Right hindlimb (tissue), 1 donor: ENCODE results near the gene PSMC6.
"Not testable (repeated sequence)": the region's sequence is repeated elsewhere in the genome, so short reads cannot be mapped to it uniquely, and the experiment has no call there.

ENCODE experiments used
- DNase-seq: peaks from one replicate; pipeline ENCODE4 v3.0.0-alpha.2; 2018

Gene PSMC6

DNA sequence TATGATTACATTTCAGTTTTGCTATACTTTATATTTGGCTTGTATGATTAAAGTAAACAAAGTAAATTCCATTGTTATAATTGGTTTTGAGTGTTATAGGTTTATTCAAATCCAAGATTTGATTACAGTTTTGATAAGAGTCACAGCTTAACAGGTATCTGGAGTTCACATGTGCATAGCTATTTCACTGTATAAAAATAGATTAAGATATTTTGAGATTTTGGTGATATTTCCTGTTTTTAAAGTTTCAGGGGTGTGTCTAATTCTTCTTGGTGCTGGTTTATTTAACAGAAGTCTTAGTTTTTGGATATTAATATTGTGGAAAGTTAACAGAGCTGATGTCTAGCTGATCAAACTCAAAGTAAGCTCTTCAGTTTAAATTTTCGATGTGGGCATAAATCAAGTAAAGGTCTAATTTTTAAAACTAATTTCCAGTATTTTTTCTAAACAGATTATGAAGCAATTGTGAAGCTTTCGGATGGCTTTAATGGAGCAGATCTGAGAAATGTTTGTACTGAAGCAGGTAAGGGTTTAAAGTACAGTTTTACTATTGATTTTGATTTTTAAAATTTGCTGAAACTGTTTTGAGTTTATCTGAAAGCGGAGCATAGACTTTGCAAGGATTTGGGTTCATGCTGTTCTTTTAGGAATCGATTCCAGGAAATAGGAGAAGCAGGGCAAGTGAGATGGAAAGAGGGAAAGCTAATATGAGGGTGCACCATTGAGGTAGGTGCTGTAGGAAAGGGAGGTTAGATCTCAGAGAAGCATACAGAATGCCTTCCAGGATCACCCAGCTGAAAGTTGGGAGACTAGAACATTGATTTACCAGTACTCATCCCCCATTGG, 16.7 kb downstream of the PSMC6 start:
- DNase-seq, result no peak

DNA sequence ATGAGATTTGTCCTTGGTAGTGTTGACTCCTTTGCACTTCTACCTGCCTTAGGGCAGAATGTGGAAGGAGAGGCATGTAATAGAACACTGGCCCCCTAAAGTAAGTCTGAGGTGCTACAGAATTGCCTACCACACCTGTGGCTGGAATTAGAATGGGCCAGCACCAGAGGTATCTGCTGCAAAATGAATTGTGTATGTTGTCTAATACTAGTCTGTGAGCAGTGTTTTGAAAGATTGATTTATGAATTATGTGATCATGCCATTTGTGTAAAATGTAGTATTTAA, 17.3 kb downstream of the PSMC6 start:
- DNase-seq, result no peak

DNA sequence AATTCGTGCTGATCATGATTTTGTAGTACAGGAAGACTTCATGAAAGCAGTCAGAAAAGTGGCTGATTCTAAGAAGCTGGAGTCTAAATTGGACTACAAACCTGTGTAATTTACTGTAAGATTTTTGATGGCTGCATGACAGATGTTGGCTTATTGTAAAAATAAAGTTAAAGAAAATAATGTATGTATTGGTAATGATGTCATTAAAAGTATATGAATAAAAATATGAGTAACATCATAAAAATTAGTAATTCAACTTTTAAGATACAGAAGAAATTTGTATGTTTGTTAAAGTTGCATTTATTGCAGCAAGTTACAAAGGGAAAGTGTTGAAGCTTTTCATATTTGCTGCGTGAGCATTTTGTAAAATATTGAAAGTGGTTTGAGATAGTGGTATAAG, 20.5 kb downstream of the PSMC6 start:
- not testable (repeated sequence) for DNase-seq

DNA sequence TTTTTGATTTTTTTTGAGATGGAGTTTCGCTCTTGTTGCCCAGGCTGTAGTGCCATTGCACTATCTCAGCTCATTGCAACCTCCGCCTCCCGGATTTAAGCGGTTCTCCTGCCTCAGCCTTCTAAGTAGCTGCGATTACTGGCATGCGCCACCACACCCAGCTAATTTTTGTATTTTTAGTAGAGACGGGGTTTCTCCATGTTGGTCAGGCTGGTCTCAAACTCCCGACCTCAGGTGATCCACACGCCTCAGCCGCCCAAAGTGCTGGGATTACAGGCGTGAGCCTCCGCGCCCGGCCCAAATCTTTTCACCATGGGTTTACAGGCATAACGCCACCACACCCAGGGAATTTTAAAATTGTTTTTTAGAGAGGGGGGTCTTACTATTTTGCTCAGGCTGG, 22.0 kb downstream of the PSMC6 start:
- not testable (repeated sequence) for DNase-seq

DNA sequence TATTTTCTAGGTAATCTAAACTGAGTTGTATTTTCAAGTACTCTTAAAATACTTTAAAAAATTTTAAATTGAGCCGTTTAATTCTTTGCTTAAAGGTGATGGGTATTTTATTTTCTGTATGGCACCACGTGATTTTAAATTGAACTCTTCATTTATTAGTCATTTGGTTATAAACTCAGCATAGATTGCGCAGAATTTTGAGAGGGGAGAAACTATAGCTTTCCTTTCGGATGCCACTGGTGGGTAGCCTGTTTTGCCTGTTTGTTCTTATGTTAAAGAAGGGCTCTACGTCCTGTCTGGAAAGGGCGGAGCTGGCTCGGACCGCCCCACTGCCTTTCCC, 22.6 kb downstream of the PSMC6 start:
- no peak for DNase-seq

DNA sequence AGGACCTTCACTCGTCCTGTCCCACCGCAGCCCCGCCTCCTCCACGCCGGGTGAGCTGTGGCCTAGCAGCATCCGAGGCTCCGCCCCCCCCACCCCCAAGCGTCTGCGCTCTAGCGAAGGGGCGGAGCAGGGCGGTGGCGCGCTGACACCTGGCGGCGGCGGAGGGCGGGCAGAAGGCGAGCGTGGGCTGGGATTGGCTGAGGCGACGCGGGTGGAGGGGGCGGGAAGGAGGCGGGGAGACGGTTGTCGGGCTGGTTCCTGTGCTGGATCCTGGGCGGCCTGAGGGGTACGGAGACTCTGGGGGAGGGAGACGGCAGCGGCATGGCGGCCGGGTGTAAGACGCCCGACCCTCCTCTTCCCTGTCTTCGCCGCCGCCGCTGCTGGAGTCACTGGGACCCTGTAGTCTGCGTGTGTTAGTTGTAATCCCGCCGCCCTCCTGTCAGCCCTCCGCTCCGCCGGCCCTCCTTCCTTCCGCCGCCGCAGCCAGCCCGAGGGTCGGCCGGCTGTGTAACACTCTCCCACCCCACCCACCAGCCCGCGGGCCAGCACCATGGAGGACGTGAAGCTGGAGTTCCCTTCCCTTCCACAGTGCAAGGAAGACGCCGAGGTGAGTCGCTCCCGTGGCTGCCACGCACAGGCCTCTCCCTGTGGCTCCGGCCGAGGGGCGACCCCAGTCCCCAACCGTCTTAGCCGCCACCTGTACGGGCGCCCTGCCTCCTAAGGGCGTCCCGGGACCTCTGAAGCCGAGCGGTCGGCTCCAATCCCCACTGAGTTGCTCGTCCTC, 23.1 kb downstream of the PSMC6 start, which contains the start of gene STYX:
TSS of gene STYX (plus strand) at position 242 of the 784 bp plus-strand sequence. CDS start at position 551, 309 bp downstream.
- peak; percentile 99 for DNase-seq

DNA sequence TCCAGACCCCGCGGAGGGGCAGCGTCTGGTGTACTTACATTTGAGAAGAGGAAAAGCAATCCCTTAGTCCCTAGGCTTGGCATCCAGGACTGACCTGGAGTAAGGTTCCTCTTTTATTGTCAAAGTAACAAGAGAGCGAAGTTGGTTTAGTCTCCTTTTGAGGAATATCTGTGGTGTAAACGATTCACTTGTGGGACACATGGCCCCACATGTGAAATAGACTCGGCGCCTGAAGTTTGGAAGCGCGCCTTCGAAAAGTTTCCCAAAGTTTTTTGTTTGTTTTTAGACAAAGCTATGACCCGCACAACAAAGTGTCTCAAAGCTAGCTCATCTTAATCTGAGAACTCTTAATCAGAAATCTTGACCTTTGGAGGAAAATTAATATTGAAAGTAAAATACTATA, 23.7 kb downstream of the PSMC6 start:
- DNase-seq, result no peak

DNA sequence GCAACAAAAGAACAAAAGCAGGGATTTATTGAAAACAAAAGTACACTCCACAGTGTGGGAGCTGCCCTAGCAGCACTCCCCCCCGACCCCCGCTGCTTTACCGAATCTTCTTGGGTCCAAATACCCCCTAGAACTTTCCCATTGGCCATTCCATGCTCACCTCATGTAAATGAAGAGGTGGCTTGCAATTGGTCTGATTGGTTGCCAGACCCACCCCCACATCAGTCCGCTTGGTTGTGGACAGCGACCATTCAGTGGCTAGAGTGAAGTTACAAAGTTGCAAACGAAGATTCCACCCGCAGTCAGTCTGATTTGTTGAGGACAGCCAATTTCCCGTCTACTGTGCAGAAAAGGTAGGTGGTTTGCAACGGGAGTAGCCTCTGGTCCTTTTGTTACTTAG, 26.8 kb downstream of the PSMC6 start:
- no peak for DNase-seq

DNA sequence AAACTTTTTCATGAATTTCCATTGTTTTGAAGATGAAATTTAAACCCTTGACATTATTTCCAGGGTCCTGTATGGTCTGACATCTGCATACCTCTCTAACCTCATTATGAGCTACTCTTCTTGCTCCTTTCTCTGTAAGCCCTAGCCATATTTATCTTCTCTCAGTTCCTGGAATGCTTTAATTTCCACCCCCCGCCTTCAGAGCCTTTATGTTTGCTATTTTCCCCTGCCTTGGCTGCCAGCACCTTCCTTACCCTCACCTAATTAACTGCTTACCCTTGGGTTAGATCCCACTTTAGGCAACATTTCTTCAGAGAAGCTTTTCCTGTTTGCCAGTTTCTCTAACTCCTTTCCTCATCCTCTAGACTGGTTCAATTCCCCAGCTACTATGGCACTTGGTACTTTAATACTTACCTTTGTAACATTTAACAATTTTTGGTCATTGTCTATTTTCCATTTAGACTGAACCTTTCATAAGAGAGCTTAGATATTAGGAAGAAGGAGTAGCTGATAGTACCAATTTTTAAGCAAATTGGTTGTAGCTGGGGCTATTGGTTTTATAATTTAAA, 29.0 kb downstream of the PSMC6 start:
- DNase-seq, result no peak

DNA sequence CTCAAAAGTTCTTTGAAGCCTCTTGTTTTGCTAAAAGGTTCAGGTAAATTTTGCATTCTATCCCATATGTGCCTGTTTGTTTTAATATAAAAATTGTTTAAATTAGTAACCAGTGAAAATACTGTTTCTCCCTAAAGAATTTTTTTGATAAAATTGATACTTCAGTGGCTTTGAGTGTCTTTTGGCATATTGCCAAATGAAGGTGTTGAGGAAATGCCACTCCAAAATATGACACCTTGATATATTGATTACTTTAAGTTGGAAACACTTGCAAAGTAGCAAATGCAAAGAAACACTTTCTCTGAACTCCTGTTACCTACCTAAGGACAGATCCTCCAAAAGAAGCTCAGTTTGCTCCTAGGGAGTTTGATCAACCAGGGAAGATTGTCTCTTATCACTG, 31.4 kb downstream of the PSMC6 start:
- no peak for DNase-seq

DNA sequence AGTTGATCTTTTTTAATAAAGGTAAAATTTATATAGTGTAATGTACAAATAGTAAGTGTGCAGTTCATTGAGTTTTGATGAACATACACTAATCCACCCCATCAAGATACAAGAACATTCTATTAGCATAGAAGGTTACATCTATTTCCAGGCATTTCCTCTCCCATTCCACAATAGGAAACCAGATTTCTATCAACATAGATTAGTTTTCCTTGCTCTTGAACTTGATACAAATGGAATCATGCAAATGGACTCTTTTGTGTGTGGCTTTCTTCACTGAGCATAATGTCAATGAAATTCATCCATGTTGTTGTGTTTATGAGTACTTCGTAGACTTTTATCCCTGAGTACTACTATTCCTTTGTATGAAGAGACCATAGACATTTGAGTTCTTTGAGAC, 33.8 kb downstream of the PSMC6 start:
- DNase-seq, result no peak

DNA sequence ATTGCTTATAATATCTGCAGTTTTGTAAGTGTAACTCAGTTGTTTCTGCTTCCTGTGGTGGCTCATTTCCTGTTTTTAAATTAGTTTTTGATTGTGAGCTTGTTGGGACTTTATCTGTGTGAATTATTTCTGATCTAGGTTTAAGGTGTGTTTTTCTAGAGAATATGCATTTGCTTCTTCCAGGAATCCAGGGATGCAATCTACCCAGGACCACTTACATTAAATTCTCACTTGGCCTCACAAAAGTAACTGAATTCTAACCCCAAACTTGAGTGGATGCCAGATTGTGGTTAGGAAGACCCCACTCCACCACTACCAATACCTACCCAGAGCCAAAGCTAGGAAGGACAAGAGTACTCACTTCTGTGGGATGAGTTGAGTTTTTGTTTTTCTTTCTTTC, 34.9 kb downstream of the PSMC6 start:
- no peak for DNase-seq

DNA sequence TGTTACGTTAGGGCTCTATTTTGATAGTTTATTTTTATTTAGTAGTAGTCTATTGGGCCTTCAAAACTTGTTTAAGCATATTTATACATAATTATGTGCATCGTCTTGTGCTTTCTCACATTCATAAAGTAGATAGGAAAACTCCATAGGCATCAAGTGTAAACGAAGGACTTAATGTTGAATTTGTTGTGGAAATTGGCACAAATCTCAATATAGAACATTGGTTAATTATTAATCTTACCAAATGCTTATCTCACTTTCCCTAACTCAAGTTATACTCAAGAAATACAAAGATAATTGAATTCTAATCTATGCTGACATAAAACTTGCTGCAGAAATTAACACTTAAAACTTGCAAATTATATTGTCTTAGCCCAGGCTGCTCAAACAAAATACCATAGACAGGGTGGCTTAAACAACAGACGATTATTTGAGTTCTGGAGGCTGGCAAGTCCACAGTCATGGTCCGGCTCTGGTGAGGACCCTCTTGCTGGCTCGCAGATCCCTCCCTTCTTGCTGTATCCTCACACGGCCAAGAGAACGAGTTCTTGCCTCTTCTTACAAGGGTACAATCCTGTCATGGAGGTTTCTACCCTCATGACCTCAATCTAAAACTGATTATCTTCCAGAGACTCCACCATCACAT, 41.8 kb downstream of the PSMC6 start:
- no peak for DNase-seq

DNA sequence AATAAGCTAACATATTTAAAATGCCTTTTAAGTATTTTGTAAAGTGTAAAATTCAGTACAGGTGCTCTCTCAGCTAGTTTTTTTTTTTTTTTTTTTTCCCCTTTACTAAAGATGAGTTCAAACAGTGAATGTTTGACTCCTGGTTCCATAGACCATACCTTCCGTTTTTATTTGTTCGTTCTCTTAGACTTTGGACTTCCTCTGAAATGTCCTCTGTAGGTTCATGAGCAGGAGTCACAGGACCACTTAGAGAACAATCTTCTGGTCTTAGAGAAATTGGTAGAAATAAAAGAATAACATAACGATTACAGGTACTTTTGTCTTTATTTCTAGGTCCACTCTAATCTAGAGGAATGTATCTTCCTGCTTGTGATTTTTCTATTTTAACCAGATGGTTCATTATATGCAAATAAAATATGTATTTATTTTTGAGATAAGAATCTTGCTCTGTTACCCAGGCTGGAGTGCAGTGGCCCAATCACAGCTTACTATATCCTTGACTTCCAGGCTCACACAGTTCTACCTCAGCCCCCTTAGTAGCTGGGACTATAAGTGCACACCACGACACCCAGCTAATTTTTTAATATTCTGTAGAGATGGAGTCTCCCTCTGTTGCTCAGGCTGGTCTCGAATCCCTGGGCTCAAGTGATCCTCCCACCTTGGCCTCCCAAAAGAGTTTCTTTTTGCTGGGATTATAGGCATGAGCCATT, 48.8 kb downstream of the PSMC6 start:
- no peak for DNase-seq

DNA sequence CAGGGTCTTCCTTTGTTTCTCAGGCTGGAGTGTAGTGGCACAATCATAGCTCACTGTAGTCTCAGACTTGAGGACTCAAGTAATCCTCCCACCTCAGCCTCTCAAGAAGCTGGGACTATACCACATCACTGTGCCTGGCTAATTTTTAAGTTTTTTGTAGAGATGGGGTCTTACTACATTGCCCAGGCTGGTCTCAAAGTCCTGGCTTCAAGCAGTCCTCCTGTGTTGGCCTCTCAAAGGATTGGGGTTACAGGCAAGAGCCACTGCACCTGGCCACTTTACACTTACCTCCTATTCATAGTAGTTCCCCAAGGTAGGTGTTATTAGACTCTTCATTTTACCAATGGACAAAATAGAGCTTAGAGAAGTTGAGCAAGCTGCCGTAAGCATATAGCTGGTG, 52.1 kb downstream of the PSMC6 start:
- DNase-seq, result no peak

DNA sequence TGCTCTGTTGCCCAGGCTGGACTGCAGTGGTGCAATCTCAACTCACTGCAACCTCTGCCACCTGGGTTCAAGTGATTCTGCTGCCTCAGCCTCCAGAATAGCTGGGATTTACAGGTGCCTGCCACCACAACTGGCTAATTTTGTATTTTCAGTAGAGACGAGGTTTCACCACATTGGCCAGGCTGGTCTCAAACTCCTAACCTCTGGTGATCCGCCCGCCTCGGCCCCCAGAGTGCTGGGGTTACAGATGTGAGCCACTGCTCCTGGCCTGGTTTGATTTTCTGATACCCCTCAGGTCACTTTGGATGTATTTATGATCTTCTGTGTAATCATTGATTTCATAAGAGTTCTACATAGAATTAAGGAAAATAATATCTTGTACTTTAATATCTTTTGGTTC, 55.9 kb downstream of the PSMC6 start:
- not testable (repeated sequence) for DNase-seq

DNA sequence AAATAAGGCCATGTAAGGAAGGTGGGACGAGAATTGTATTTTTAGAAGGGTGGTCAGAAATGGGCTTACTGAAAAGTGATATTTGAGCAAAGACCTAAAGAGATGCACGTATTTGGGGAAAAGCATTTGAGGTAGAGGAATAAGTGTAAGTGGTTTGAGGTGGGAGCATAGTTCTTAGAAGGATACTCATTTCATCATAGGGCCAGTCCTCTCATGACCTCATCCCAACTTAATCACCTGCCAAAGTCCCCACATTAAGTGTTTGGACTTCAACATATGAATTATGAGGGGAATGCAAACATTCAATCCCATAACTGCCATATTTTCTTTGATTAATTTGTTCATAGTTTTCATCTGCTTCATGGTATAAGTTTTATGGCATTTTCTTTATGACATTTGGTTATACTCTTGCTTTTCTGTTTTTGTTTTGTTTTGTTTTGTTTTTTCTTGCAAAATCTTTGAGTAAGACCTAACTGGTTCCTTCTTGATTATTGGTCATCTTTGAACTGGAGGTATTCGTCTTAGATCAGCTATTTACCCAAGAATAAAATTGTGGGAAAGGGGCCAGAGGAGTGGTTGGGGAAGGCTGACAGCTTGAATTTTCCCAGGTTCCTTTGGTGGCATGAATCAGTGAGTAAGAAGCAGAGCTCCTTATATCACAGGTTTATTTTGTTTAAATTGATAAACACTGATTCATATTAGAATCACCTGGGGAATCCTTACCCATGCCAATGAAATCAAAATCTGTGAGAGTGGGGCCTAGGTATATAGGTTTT, 60.2 kb downstream of the PSMC6 start:
- DNase-seq, result no peak

DNA sequence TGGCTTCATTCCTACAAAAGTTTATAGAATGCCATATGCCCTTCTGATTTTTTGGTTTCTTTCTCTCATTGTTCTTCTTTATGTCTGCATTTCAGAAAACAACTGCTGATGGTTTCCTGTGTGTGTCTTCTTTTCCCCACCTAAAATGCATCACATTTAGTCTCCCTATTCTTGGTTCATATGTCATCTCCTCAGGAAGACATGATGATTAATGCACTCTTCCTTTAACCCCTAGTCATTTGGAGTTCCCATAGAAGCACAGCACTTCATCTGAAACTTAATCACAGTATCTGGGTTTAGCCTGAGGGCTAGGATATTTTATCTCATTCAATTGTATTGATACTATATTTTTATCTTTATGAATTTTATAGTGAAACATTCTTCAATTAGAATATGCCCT, 62.9 kb downstream of the PSMC6 start:
- no peak for DNase-seq

DNA sequence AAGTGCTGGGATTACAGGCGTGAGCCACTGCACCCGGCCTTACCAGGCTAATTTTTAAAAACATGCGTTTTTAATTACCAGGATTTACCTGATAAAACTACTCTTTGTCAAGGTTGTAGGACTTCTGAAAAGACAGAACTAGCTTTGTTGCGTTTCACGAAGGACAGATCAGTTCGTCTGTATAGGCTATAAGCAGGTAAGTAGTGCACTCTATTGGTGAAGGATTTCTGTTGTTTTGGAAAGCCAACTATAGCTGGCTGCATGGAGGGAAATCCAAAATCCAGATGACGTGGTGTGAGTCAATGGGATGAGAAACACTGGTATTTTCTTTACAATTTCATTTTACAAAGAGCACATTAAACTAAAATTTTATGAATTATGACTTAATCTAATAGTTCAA, 69.8 kb downstream of the PSMC6 start:
- no peak for DNase-seq
